OCI-LY3 (cell line): ENCODE measurements around the gene ALDH1A1.

Experiments
- H2AFZ ChIP-seq: fragments of 200-600, 300-600 bp; shearing (Covaris generic); 2 replicates; pipeline ENCODE4 v1.6.0; 2014; ENCODE audit warnings: antibody characterized with exemption, low read depth, low read length
- H3K27ac ChIP-seq: fragments of 200-600, 300-600 bp; sonication (generic); 2 replicates; pipeline ENCODE4 v1.5.1; 2014; ENCODE audit warnings: mild to moderate bottlenecking, low read length, moderate library complexity, mixed read lengths
- H3K27me3 ChIP-seq: fragments of 200-600, 300-600 bp; sonication (generic); 2 replicates; pipeline ENCODE4 v1.6.1; 2014; ENCODE audit warnings: low read depth, low read length, mixed read lengths
- H3K36me3 ChIP-seq: fragments of 200-600, 300-600 bp; sonication (generic); replicated peaks from 2 replicates; pipeline ENCODE3; 2014; ENCODE audit warnings: low read depth, low read length, mixed read lengths
- H3K4me1 ChIP-seq: fragments of 300-600, 200-600 bp; sonication (generic); 2 replicates; pipeline ENCODE4 v1.6.1; 2014; ENCODE audit warnings: low read length, mixed read lengths
- H3K4me2 ChIP-seq: fragments of 200-600, 300-600 bp; sonication (generic); 2 replicates; pipeline ENCODE4 v1.6.1; 2014; ENCODE audit warnings: low read length, mixed read lengths
- H3K4me3 ChIP-seq: fragments of 300-600, 200-600 bp; sonication (generic); 2 replicates; pipeline ENCODE4 v1.5.1; 2014; ENCODE audit warnings: antibody characterized with exemption, mild to moderate bottlenecking, low read length, moderate library complexity
- H3K79me2 ChIP-seq: fragments of 300-600, 200-600 bp; shearing (Covaris generic); 2 replicates; pipeline ENCODE4 v1.6.1; 2014; ENCODE audit warnings: mild to moderate bottlenecking, low read length, mixed read lengths
- H3K9ac ChIP-seq: fragments of 300-600, 200-600 bp; shearing (Covaris generic); 2 replicates; pipeline ENCODE4 v1.6.0; 2014; ENCODE audit warnings: mild to moderate bottlenecking, low read length, moderate library complexity
- H3K9me3 ChIP-seq: fragments of 200-600, 300-600 bp; shearing (Covaris generic); 2 replicates; pipeline ENCODE4 v1.6.1; 2014; ENCODE audit warnings: low read length, mixed read lengths; ENCODE audit not compliant: insufficient read depth
- H4K20me1 ChIP-seq: fragments of 200-600, 300-600 bp; sonication (generic); 2 replicates; pipeline ENCODE4 v1.6.1; 2016; ENCODE audit warnings: low read length, mixed read lengths; ENCODE audit not compliant: insufficient read depth
- CTCF ChIP-seq: fragments of 200-600, 300-600 bp; sonication (generic); IDR thresholded peaks from 2 replicates; pipeline ENCODE4 v1.5.1; 2014; ENCODE audit warnings: antibody characterized with exemption, low read length, low read depth
- EZH2phosphoT487 ChIP-seq: fragments of 200-600 bp; shearing (Covaris generic); IDR thresholded peaks from 2 replicates; pipeline ENCODE4 v1.6.1; 2018; ENCODE audit warnings: antibody characterized with exemption, mixed run types, low read depth

The ALDH1A1 gene

GRCh38 chr9:72990397-72991182 is 37.7 kb upstream of the ALDH1A1 start:
- H3K27ac ChIP-seq: no peak overlapping the region
- H3K9ac ChIP-seq: no peak overlapping the region
- no peaks in the 10 kb centered on the region for H3K9me3 ChIP-seq
- H3K79me2 ChIP-seq: no peaks in the 10 kb centered on the region
- H4K20me1 ChIP-seq: no peaks in the 10 kb centered on the region
- H3K4me3 ChIP-seq: no peak overlapping the region
- no peaks in the 10 kb centered on the region for H3K27me3 ChIP-seq
- no peak overlapping the region for H3K4me2 ChIP-seq
- no peak overlapping the region for H2AFZ ChIP-seq
- no peaks in the 10 kb centered on the region for H3K4me1 ChIP-seq
- TF ChIP-seq CTCF: no peak
- no peak for TF ChIP-seq EZH2phosphoT487
- no peaks in the 10 kb centered on the region for H3K36me3 ChIP-seq

- H3K9me3 ChIP-seq: no peaks in the 10 kb centered on the region
Measured at GRCh38 chr9:72986522-72987116, 33.8 kb upstream of the ALDH1A1 start.

GRCh38 chr9:72985746-72986145 is 32.9 kb upstream of the ALDH1A1 start:
- no peaks in the 10 kb centered on the region for H3K36me3 ChIP-seq
- no peaks in the 10 kb centered on the region for H4K20me1 ChIP-seq
- no peaks in the 10 kb centered on the region for H3K4me1 ChIP-seq
- no peak overlapping the region for H3K4me2 ChIP-seq
- no peak overlapping the region for H3K27ac ChIP-seq
- H3K9ac ChIP-seq: no peak overlapping the region
- no peak overlapping the region for H3K4me3 ChIP-seq
- TF ChIP-seq CTCF (no peak), EZH2phosphoT487 (no peak)
- H3K27me3 ChIP-seq: no peaks in the 10 kb centered on the region
- no peak overlapping the region for H2AFZ ChIP-seq
- no peaks in the 10 kb centered on the region for H3K79me2 ChIP-seq
- H3K9me3 ChIP-seq: no peaks in the 10 kb centered on the region

More at GRCh38 chr9:72986522-72987116, 33.8 kb upstream of the ALDH1A1 start:
- no peaks in the 10 kb centered on the region for H3K27me3 ChIP-seq
- no peak overlapping the region for H3K4me2 ChIP-seq
- no peaks in the 10 kb centered on the region for H3K79me2 ChIP-seq
- no peak overlapping the region for H2AFZ ChIP-seq
- H3K4me1 ChIP-seq: no peaks in the 10 kb centered on the region
- TF ChIP-seq EZH2phosphoT487: no peak
- TF ChIP-seq CTCF: no peak
- no peaks in the 10 kb centered on the region for H4K20me1 ChIP-seq
- no peak overlapping the region for H3K27ac ChIP-seq
- no peak overlapping the region for H3K9ac ChIP-seq
- H3K4me3 ChIP-seq: no peak overlapping the region
- no peaks in the 10 kb centered on the region for H3K36me3 ChIP-seq

GRCh38 chr9:72984991-72985390 is 32.1 kb upstream of the ALDH1A1 start:
- Histone ChIP-seq H3K79me2 (no peaks in the 10 kb centered on the region), H3K9me3 (no peaks in the 10 kb centered on the region), H3K36me3 (no peaks in the 10 kb centered on the region), H3K4me2 (no peak overlapping the region), H3K4me3 (no peak overlapping the region), H3K9ac (no peak overlapping the region), H3K27ac (no peak overlapping the region), H4K20me1 (no peaks in the 10 kb centered on the region), H2AFZ (no peak overlapping the region), H3K4me1 (no peaks in the 10 kb centered on the region), H3K27me3 (no peaks in the 10 kb centered on the region)
- no peak for TF ChIP-seq EZH2phosphoT487
- no peak for TF ChIP-seq CTCF
